Stimulated activated CD8-positive, alpha-beta memory T cell treated with anti-CD3 and anti-CD28 coated beads, Interleukin-15, amount 100 ng/mL, for 1 hour (primary cell): ENCODE results near the gene ATRNL1.
"Not testable (repeated sequence)": the region's sequence is repeated elsewhere in the genome, so short reads cannot be mapped to it uniquely, and the experiment has no call there.

Experiments
- DNase-seq: peaks from one replicate; pipeline ENCODE4 v3.0.0-alpha.2; 2020; ENCODE audit warnings: low read depth

ATRNL1 gene

DNA sequence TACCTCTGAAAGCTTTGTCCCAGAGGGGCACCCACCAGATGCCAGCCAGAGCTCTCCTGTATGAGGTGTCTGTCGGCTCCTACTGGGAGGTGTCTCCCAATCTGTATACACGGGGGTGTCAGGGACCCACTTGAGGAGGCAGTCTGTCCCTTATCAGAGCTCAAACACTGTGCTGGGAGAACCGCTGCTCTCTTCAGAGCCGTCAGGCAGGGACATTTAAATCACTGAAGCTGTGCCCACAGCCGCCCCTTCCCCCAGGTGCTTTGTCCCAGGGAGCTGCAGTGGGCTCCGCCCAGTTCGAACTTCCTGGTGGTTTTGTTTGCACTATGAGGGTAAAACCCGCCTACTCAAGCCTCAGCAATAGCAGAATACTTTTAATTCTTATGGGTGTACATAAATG, 665.3 kb downstream of the ATRNL1 start:
- DNase-seq, result not testable (repeated sequence)

DNA sequence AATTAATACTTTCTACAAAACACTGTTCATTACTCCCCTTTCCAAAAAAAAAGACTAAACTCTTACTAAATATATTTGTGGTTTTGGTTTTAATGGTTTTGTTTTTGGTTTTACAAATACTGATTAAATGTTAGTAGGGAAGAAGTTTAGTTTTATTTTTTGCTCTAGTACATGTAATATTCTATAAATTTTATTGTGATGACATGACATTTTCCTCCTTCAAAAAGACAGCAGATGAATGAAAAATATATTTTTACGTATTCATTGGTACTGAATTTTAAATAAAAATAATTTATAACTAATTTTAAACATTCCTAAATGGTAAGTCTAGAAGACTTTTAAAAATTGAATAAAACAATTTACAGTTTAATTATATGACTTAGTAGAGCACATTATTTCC, 667.0 kb downstream of the ATRNL1 start:
- DNase-seq, result no peak

DNA sequence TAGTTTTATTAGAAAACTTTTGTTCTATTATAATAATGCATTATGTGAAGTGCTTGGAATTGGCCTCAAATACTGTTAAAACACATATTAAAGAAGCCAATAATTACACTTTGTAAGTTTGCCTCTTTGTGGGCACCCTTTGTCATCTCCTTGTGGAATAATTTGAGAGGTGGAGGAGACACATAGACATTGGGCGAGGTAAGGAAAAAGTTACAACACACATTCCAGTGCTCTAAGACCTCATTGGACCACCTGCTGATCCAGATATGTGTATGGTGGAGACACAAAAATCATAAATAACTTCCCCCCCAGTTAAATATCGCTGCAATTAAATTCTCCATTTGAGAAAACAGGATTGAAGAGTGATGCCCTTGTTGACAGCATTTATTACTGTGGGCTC, 668.0 kb downstream of the ATRNL1 start:
- no peak for DNase-seq

DNA sequence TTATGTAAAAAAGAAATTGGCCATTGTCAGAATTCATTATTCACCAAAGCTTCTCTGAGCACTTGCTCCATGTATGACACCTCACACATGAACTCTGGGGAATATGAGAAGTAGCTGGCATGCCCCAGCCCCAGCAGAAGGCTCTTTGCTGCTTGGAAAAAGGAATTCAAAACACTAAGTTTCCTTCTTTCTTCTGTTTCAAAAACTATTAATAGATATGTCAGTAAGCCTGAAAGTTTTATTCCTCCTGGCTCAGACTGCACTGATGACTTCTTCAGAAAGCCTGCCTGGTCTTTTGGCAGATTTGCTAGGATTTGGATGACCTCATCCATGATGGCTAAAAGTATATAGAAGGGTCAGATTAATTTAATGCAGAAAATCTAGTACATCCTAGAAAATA, 668.9 kb downstream of the ATRNL1 start:
- DNase-seq, result no peak

DNA sequence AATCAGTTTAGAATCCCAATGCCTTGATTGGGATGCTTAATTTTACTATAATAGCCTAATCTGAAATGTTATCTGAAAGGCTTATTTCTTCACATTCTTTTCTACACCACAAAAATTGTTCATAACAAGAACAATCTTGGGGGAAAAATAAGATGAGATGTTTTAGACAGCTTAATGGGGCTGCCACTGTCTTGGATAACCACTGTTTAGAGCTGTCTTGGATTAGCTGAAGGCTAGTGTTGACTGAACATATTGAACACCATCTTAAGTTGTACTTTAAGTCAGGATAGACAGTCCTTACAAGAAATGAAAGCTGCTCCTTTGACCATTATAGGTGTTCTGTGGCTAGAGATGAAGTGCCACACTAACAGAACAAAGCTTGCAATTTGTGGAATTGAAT, 678.6 kb downstream of the ATRNL1 start:
- no peak for DNase-seq

DNA sequence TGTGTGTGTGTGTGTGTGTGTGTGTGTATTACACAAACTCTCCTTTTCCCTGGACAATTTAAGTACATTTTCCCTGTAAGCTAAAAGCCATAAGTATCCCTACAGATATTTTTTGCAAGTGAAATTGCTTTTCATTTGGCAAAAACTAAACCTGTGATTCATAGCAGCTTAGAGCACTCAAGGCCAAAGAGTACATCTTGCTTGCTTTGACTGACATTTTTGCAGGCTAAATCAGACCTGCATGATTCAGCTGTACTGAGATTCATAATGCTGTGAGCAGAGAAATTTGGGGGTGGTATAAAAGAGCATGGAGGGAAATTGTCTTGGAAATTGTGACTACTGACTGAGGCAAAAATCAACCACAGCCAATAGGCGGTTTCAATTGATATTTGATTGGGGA, 679.4 kb downstream of the ATRNL1 start:
- DNase-seq, result no peak

DNA sequence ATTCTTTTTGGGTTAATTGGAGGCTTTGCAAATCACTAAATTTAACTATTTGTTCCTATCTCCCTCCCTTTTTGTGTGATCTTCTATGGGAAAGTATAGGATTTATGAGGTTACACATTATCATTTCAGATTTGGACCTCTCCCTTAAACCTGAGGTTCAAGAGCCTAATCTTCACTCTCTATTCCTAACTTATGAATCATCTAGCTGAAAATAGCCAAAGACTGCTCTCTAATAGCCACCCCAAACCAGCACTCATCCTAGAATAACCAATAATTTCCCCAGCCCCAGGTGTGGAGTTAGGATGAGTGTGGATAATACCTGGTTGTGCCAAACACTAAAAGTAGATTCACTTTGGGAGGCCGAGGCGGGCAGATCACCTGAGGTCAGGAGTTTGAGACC, 680.7 kb downstream of the ATRNL1 start:
- DNase-seq, result no peak

DNA sequence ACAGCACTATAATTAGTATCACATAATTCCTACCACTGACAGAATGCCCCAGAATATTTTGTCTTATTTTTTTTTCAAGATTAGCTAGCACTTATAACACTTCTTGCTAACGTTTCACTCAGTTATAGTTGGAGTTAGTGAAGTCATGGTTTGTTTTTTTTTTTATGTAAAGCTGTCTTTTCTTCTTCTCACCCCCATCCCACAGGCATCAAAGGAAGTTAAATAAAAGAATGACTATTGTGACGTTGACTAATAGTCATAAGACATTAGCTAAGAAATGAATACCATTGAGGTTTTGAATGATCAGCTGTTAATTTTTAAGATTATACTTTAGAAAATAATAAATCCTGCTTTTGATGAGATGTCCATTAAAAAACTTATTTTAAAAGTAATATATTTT, 681.6 kb downstream of the ATRNL1 start:
- no peak for DNase-seq

DNA sequence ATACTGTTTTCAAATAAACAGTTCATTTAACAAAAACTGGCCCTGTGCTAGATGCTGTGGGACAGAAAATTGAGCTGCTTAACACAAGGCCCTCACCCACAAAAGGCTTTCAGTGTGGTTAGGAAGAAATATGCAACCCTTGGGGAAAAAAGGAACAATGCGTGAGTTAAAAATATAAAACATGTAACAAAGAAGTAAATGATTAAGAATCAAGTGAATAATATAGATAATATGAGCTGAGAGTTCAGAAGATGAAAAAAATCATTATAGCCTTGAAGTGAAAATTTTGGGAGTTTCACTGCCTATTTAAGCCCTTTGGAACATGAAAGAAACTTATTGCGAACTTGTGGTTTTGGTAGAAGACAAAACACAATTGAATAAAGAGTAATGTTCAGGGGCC, 684.5 kb downstream of the ATRNL1 start:
- DNase-seq, result no peak

DNA sequence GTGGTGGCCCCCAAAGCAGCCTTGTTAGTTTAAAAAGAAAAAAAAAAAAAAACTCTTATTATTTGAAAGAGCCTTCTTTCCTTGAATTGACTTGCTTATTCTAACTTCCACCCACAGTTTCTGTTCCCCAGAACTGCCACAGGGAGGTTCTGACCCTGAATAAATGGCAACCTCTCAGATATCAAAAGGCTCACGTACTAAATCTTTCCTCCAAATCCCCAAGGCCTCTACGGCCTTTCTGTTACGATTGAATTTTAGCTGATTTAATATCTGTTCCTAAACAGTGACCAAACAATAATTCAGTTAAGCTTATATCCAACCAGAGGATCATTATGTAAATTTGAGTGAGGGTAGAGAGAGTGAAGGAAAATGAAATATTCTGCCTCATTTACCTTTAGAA, 697.1 kb downstream of the ATRNL1 start:
- no peak for DNase-seq

DNA sequence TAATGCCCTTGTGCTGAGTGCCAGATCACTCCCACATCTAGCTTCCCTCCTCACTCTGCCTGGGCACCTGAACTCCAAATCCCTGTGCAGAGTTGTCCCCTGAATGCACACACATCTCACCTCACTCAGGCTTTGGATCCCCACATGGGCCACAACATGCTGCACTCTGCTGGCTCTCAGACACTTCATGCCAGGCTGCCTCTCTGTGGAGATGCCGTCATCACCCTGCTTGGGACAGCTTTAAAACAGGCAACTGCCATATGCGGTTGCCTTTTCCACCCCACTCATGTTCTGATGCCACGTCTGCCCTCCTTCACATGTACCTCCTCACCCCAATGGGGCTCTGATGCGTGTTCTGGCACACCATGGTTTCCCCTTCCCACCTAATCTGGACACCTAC, 702.8 kb downstream of the ATRNL1 start:
- no peak for DNase-seq

DNA sequence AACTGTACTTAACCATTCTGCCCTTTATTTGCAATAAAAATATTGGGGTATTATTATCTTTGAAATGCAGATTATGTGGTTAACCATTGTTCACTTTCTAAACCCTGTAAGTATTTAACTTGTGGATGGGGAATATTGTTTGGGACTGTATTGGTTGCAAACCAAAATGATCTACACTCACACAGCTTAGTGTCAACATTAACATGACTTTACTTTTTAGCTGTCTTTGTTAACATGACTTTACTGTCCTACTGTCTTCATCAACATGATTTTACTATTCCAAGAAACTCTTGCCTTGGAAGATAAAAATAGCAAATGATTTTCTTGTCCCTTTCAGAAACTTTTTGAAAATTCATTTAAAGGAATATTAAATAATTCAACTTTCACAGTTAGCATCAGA, 708.3 kb downstream of the ATRNL1 start:
- DNase-seq, result no peak

DNA sequence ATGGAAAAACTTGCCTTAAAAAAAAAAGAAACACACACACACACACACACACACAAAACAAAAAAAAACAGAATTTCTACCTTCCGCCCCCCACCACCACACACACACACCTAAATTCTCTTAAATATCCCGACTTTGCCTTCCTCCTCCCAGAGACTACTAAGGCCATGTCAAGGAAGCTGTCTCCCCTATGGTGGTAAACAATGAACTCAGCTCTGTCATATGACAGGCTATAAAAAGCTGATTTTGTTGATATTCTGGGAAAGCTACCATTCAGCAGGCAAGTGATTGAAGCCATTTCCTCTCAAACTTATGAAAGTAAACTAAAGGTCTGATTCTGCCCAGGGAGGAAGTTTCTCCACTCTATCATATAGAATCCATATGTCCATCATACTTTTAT, 708.8 kb downstream of the ATRNL1 start:
- no peak for DNase-seq

DNA sequence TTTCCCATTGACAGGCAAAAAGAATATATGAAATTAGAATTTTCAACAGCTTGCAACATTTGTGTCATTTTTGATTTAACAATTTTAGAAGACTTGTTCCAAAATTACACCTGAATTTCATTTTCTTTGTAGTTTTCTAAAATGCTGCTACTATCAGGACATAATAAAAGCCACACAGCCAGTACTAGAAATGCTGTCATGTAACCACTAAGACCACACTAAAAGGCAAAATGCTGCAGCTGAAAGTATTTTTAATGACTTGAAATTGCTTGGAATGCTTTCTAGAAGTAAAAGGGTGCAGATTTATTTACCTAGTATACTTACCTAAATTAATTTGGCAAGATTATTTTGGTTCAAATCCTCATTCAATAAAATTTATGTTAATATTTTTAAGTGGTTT, 709.7 kb downstream of the ATRNL1 start:
- no peak for DNase-seq

DNA sequence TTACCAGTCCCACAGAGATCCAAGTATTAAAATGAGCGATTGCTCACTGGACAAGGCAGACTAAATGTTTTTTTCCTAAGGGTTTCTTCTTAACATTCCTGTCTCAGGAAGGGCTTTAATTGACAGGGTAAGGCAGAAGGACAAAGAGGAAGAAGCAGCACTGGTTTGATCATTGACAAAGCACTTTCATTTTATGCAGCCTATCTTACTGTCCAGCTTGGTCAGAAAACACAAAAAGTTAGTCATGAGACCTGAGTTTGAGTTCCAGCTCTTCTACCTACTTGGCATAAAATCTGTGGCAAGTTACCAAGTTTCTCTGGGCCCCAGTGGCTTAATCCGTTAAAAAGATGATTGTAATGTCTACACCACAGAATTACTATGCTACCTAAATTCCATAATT, 721.4 kb downstream of the ATRNL1 start:
- no peak for DNase-seq

DNA sequence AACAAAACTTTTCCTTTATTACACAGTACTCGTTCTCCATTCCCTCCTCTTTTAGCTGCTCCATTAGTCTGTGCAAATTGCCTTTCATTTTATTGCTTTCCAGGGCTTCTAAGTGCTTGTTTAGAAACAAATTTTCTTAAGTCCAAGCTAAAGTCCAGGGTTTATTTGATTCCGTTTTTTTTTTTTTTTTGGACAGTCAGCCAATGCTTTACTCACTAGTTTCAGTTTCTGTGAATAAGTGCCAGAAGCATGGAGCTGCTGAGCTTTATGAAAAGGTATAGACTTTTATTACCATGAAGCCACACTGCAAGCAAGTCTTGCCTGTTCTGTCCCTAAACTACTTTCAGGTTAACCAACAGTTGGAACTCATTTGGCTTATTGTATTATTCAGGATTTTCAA, 724.8 kb downstream of the ATRNL1 start:
- DNase-seq, result no peak

DNA sequence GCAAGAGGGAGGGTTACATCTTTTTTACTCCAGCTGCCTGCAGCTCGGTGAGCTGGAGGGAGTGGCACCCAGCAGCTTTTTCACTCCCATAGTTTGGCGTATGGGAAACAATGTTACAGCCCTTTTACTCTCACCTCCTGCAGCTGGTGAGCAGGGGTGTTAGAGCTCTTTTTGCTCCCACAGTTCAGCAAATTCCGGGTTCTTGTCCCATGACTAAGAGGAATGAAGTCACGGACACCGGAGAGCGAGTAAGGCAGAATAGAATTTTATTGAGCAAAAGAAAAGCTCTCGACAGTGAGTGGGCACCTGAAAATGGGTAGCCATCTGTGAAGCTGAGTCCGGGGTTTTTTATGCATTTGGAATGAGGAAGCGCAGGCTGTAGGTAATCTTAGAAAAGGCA, 733.2 kb downstream of the ATRNL1 start:
- DNase-seq, result no peak

DNA sequence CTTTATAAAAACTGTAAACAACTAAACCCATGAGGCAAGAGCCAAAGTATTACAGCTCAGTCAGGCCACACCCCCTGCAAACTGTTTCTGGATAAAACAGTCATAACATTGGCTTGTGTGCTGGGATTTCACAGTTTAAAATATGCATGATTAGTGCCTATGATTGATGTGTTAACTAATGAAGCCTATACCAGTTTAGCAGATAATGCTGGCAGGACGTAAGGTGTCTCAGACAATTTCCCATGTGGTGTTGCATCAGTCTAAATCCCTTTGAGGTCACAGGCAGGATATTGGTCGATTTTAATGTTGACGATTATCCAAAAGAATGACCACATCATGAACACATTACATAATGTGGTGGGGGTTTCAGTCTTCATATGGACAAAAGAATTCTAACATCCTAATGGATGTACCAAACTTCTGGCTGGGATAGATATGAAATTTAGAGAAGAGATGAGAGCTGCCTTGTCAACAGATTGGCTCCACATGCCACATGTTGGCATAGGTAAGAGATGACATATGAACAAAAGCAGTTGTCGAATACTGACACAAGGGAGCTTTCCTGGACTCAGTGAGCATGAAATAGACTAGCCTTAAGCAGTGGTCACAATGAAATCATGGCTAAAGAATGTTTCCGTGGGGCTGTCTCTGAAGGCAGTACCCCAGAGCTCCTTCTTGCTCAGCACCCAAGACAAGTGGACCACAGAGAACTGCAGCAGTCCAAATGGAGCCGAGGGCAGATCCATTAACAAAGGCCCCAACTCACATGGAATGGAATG, 734.3 kb downstream of the ATRNL1 start:
- DNase-seq, result no peak

DNA sequence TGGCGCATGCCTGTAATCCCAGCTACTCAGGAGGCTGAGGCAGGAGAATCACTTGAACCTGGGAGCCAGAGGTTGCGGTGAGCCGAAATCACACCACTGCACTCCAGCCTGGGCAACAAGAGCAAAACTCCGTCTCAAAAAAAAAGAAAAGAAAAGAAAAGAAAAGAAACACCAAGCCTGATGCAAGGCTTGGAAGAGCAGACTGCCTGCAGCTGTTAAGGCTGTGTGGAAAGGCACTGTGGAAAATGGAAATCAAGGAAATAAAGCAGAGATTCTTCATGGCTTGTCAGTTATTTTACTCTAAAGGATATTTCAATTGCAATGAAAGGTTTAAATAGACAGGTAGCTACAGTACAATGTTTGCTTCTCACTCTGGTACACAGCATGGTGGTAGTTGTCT, 735.0 kb downstream of the ATRNL1 start:
- DNase-seq, result not testable (repeated sequence)

DNA sequence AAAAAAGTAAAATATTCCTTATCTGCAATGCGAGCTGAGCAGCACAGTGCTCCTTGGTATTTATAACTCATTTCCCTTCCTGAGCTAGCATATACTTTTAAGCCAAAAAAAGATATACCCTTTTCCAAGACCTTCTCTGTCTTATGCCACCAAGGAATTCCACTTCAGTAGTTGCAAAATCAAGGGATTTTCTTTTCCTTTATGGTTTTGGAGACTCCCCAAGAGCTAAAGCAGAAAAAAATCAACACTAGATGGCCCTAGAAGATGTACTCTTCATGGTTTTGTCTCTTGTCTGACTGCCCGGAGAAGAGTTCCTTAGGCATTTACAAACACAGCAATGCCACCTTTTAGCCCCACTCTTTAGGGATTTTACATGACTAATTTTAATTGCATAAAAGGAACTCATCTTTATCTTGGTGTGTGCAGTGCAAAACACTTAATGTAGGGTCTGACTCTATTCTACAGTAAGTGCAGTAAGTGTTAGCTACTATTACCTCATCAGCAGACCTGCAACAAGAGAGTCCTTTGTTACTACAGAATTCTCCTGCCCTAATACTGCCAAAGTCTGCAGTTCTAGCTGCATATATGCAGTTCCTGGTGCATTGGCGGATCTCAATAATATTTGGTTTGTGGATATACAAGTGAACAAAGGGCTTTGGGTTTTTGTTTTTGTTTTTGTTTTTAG, 736.5 kb downstream of the ATRNL1 start:
- no peak for DNase-seq

DNA sequence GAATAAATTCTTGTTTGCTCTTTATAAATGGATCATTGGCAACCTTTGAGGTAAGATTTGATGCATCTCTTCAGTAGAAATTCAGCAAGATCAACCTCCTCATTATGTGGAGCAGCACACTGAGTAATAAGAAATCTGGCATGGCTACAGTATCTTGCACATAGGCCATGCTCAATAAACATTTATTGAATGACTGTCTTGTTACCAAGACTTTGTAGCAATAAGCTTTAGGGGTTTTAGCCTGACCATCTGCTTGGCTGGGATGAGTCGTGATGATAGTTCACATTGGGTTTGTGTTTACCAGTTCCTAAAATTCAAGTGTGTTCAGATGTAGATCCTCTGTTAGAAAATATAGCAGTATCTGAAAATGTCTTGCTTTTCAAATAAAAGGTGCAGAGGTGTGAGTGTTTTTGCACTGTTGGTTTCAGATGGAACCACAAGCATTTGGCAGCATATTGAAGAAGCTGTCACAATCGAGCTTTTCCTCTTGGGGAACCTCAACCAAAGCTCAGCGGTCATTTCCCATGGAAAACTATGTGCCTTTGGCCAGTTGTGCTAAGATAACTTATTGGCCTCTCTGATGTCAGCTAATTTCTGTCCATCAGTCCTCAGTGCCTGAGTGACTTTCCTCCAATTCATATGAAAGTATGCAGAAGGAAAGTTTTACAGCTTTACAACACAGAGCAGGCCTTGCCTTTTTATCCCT, 737.3 kb downstream of the ATRNL1 start:
- DNase-seq, result no peak

DNA sequence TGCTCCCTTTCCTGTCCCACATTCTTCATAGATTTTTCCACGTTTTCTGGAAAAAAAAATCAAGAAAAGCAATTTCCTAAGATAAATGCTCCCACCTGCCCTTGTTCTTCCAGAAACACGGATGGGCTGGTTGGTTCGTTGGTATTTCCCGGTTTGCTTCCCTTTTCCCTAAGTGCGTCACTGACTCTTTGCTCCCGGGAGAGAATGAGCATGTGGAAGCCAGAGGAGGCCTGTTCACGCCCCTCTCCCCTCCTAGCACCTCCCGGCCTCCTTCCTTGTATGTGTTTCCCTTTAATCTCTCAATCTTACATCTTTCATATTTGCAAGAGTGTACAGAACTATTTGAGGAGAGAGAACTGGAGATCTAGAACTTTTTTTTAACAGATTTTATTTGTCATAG, 737.9 kb downstream of the ATRNL1 start:
- DNase-seq, result no peak

DNA sequence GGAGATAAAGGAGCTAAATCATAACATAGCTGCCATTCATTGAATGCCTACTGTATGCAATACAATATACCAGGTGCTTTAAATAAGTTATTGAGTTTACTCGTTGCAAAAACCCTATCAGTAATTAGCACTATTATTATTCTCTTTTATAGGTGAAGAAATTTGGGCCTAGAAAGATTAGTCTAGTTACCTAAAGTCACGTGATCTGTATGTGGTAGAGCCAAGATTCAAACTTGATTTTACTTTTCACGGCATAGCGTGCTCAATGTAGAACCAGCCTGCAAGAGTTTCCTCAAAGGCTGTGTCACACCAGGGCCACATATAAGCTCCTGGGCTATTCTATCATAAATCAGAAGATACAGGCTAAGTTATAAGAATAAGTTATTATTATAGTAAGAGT, 740.0 kb downstream of the ATRNL1 start:
- DNase-seq, result no peak
